Cardiac septum (tissue), 1 donor: ENCODE data around the gene ADSL. TPM values are rescaled to one million over a fixed set of nuclear protein-coding genes. Genes with fewer than 3 reads are reported as not detected.

ENCODE experiments used
- DNase-seq: peaks from one replicate; pipeline ENCODE4 v3.0.0-alpha.2; 2020; ENCODE audit warnings: low spot score
- intact Hi-C: fragments of 100-400 bp; cut with DNase I; formaldehyde crosslinking; loops from one replicate; pipeline ENCODE4 v1.14.0; 2022
- total RNA-seq: library from RNA; stranded (reverse); fragmentation: NEBNext Ultra II Directional; extraction: Animal tissue kit (Norgen Biotek cat#: 25700); gene quantifications from one replicate; pipeline ENCODE4 v1.2.1, GENCODE V29; 2021
- donor health status: DM: no; HTN: no; CAD: no.

The ADSL gene
- total RNA-seq, 1 donor from 2014 or later, result 47.8 TPM

- intact Hi-C loops, result no loop called here
- no peak for DNase-seq
These were observed 53.9 kb downstream of the ADSL start for GRCh38 chr22:40400159-40400558.

DNA sequence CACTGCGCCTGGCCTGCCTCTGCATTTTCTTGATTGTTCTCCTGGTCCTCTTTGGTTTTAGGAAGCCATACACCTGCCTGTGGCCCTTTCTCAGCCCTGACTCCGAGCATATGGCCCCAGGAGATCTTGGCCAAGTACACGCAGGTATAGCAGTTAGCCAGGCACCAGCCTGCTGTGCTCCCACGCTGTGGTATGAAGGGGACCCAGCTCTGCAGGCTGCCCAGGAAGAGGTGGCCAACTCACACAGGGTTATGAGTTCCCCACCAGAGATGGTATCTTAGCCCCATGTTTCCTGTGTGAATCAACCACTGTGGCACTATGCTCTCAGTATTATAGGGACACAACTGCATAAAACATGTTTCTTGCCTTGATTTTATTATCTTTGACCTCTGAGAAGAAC lies 55.2 kb downstream of the ADSL start:
- intact Hi-C loops, result no loop called here
- no peak for DNase-seq

DNA sequence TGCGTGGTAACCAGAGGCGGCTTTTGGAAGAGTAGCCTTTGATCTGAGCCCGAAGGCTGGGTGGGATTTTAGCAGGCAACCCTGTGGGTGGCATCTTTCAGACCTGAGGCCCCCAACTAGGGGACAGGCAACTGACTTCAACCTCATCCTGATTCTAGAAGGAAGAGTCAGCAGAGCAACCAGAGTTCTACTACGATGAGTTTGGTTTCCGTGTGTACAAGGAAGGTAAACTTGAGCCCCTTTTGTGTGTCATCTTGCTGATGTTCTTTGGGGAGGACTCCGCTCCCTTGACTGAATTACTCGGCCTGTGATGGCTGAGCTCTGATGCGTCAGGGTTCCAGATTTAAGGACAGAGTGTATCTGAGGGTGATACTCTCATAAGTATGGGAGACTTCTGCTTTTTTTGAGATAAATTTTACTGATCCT lies 55.7 kb downstream of the ADSL start:
- intact Hi-C loops, result no loop called here
- no peak for DNase-seq

DNA sequence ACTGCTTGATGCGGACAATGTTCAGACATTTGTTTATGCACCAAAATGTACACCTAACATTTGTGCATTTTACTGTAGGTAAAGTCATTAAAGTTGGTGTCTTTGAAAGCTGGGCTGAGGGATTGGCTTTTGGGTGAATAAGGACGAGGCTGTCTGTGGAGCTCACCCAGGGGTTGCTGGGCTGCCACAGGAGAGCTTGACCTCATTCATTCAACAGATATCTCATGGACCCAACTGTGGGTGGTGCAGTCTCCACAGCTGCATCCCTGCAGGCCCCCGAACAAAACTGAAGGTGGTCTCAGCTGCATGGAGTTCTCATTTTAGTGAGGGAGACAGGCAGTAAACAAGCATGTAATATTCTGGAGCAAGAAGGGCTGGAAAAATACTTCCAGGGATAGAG lies 56.8 kb downstream of the ADSL start:
- intact Hi-C loops, result no loop called here
- no peak for DNase-seq

DNA sequence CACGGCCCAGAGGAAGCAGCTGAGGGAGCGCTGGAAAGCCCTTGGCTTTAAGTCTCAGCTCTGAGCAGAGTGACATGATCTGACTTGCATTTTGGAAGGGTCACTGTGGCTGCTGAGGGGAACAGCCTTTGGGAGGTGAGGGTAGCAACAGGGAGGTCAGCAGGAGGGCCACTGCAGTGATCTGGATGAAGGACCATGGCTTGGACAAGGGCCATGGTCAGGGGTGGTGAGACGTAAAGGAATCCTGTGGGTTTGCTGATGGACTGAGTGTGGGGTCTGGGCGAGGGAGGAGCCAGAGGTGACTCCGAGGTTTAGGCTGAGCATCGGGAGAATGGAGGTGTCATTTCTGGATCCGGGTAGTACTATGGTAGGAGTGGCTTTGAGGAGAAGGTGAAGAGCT lies 57.4 kb downstream of the ADSL start:
- no peak for DNase-seq
- intact Hi-C loops, result no loop called here

DNA sequence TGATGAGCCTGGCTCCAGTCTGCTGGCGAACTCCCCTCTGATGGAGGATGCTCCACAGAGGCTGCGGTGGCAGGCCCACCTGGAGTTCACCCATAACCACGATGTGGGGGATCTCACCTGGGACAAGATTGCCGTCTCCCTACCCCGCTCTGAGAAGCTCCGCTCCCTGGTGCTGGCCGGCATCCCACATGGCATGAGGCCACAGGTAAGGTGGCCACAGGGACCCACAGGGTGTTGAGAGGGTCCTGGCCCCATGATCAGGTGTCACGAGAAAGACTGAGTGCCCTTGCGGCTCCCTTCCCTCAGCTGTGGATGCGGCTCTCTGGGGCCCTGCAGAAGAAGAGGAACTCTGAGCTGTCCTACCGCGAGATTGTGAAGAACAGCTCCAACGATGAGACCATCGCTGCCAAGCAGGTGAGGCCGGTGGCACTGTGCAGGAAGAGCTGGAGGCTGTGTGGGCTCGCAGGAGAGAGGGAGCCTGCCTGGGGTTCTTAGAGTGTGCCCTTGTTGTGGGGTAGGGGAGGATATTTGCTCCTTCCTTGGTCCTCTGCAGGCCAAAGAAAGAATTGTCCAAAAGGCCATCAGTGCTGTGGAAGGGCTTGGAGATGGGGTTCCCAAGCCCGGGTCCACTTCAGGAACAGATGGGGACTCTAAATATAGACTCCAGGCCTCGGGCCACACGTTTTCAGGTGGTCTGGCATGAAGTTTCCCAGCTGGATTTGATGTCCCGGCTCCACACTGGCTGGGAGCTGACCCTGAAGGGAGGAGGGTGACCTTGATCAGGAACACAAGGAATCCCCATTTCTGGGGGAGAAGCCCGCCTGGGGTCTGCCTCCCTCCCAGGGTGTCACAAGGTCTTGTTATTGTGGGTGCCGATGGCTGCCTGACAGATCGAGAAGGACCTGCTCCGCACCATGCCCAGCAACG lies 58.2 kb downstream of the ADSL start:
- DNase-seq, result no peak
- intact Hi-C loops, result no loop called here

- intact Hi-C loops, result no loop called here
- no peak for DNase-seq
These were observed 59.1 kb downstream of the ADSL start for GRCh38 chr22:40405178-40406062.

DNA sequence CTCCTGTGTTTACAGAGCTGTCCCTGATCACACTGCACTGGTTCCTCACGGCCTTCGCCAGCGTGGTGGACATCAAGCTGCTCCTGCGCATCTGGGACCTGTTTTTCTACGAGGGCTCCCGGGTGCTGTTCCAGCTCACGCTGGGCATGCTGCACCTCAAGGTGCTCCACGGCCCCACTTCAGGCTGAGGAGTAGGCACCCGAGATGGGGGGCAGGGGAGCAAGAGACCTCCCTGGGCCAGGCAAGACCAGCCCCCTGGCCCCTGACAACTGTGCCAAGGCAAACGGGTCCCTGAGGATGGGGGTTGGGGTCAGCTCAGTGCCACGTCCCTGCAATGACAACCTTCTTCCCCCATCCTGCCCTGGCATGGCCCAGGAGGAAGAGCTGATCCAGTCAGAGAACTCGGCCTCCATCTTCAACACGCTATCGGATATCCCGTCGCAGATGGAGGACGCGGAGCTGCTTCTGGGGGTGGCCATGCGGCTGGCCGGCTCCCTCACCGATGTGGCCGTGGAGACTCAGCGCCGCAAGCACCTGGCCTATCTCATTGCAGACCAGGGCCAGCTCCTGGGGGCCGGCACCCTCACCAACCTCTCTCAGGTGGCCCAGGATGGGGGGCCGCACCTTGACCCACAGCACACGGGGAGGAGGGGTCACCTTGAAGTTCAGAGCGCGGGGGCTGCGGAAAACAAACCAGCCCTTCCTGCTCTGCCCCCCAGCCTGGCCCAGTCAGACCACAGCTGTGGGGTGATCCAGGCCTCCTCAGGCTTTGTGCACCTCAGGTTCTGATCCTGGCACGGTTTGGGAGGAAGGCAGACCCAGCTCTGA lies 60.0 kb downstream of the ADSL start:
- DNase-seq, result no peak
- intact Hi-C loops, result no loop called here

DNA sequence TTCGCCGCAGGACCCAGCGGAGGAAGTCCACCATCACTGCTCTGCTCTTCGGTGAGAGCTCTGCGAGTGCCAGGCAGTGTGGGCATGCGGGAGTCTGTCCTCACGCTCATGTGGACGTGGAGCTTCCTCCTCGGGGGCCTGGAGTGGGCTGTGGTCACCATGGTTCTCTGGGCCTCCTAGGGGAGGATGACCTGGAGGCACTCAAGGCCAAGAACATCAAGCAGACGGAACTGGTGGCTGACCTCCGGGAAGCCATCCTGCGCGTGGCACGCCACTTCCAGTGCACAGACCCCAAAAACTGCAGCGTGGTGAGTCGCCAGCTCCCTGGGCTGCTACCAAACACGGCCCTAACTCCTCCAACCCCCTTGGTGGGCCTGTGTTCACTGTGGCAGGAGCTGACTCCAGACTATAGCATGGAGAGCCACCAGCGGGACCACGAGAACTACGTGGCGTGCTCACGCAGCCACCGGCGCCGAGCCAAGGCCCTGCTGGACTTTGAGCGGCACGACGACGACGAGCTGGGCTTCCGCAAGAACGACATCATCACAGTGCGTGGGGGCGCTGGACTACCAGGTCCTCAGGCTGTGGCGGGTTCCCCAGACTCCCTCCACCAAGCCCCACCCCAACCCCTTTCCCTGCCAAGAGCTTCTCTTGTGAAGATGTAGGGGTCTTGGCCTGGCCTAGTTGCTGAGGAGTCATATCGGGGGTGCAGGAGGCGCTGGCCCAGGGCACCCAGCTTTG lies 60.9 kb downstream of the ADSL start:
- DNase-seq, result no peak
- intact Hi-C loops, result no loop called here

DNA sequence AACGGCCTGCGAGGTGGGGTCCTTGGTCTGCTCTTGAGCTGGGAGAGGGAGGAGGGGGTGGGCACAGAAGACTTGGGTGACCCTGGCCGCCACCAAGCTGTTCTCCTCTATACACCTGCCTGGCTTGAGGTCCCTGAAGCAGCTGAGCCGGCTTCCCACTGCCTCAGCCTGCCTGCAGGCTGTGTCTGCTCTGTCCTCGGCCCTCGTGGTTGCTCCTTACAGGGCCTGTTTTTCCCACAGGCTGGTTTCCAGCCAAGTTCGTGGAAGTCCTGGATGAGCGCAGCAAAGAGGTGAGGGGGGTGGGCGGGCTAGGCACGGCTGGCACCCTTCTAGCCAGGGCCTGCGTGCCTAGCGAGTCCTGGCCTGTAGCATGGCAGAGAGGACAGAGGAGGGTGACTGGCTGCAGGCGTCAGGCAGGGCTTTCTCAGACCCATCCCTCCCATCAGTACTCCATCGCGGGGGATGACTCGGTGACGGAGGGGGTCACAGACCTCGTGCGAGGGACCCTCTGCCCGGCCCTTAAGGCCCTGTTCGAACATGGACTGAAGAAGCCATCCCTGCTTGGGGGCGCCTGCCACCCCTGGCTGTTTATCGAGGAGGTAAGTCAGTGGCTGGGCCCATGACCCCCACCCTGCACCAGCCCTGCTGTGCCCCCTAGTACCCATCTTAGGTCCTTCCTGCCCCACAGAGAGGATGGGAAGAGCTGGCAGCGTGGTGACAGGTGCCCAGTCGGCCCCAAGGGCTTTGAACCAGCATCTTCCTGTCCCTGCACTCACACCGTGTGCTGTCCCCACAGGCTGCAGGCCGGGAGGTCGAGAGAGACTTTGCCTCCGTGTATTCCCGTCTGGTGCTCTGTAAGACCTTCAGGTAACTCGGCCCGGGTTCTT lies 61.8 kb downstream of the ADSL start:
- intact Hi-C loops, result no loop called here
- DNase-seq, result no peak

DNA sequence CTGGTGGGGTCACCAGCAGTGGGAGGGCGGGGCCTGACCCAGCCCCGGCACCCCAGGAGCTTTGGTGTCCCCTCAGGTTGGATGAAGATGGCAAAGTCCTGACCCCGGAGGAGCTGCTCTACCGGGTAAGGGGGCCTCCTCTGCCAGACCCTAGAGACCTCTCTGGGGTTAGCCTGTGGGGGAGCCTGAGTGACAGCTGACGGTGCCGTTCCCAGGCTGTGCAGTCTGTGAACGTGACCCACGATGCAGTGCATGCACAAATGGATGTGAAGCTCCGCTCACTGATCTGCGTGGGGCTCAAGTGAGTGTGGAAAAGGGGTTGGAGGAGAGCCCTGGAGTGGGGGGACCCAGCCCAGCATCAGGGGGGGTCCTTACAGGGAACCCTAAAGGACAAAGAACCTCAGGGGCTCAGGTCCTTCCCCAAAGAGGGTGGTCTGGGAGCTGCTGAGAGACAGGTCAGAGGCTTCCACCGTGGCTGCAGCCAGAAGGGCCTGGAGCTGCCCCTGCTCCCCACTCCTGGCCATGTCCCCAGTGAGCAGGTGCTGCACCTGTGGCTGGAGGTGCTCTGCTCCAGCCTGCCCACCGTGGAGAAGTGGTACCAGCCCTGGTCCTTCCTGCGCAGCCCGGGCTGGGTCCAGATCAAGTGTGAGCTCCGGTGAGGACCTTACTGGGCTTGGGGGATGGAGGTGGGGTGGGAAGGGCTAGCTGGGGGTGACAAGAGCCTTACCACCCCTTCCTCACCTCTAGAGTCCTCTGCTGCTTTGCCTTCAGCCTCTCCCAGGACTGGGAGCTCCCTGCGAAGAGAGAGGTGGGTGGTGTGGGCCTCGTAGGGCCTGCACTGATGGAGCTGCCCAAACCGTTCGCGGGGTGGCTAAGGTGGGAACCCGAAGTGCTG lies 62.7 kb downstream of the ADSL start:
- no peak for DNase-seq
- intact Hi-C loops, result no loop called here

DNA sequence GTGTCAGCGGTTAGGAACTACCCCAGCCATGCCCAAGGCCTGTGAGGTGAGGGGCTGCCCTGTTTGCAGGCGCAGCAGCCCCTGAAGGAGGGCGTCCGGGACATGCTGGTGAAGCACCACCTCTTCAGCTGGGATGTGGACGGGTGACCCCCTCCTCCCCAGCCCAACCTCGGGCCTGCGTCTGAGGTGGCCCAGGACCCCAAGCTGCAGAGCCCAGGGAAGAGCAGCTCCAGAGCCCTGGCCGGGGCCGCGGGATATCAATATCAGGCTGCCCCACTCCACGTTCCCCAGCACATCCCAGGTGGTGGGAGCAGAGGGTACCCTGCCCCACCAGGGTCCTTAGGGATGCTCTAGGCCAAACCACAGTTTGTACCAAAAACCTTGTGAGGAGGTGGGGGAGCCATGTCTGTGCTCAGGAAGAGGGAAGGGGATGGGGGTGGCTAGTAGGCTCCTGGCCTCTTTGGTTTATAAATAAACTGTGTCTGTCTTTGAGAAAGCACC lies 63.4 kb downstream of the ADSL start:
- no peak for DNase-seq
- intact Hi-C loops, result no loop called here

- intact Hi-C loops, result no loop called here
- DNase-seq, result no peak
These were observed 64.0 kb downstream of the ADSL start for GRCh38 chr22:40410272-40410671.

DNA sequence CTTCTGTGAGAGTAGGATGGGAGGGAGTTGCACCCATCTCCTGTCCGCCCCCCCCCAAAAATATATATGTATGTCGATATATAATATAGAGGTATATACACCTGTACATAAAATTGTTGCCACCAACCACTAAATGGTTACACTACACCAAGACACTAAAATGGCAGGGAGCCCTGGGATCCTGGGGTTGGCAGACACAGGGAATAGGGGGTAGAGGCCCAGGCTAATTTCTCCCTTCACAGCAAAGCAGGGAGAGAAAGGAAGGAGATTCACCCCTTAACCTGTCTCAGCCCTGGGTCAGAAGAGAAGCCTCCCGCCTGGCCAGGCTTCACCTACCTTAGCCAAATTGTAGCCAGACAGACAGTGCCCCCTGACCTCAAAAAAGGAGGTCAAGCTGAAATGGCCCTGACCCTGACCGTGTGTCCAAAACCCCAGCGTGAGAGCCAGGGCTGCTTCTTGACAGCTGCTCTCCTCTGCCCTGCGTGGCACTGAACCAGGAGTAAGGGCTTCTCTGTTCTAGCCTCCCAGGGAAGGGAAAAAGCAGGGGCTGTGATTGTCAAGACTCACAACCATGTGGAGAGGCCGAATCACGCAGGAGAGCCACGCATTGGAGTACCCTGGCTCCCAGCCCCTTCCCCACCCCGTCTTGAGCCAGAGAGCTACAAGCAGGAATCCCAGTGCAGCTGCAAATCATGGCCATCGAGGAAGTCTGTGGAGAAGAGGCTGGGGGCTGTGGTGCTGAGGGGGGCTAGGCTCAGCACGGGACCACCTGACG lies 64.6 kb downstream of the ADSL start:
- intact Hi-C loops, result no loop called here

GRCh38 chr22:40411506-40411861 lies 65.2 kb downstream of the ADSL start:
- DNase-seq, result no peak
- intact Hi-C loops, result no loop called here

More for the DNA sequence above, 64.6 kb downstream of the ADSL start:
- no peak for DNase-seq

DNA sequence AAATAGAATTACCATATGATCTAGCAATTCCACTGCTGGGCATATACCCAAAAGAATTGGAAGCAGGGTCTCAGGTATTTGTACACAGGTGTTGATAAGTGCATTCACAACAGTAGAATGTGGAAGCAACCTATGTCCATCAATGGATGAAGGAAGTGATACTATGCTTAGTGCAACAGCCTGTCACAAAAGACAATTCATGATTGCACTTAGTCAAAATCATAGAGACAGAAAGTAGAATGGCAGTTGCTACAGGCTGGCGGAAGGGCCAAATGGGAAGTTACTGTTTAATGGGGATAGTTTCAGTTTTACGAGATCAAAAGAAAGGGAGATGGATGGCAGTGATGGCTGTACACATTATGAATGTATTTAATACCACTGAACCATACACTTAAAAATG lies 66.1 kb downstream of the ADSL start:
- intact Hi-C loops, result no loop called here
- DNase-seq, result no peak
